Spinal cord (tissue), 10 donors: ENCODE results near the gene CHFR. TPM values are rescaled to one million over a fixed set of nuclear protein-coding genes. Genes with fewer than 3 reads are reported as not detected.
"Not testable (repeated sequence)": the region's sequence is repeated elsewhere in the genome, so short reads cannot be mapped to it uniquely, and the experiment has no call there.

ENCODE experiments used
- DNase-seq, 6 donors: peaks; one replicate each; pipeline versions ENCODE4 v3.0.0 to v3.0.0-alpha.2; 2013 to 2015; ENCODE audit warnings: low spot score in 6 of 6, low read depth in 4 of 6
- H3K27ac ChIP-seq: one replicate; pipeline ENCODE4 v1.5.1; 2013; ENCODE audit warnings: low read depth, low read length, control low read depth
- H3K27me3 ChIP-seq: one replicate; pipeline ENCODE4 v1.6.1; 2013; ENCODE audit warnings: low read length; ENCODE audit not compliant: control insufficient read depth, insufficient read depth
- H3K36me3 ChIP-seq: one replicate; pipeline ENCODE4 v1.6.1; 2013; ENCODE audit warnings: low read length; ENCODE audit not compliant: control insufficient read depth, insufficient read depth
- H3K4me1 ChIP-seq: one replicate; pipeline ENCODE4 v1.6.1; 2013; ENCODE audit warnings: low read length; ENCODE audit not compliant: control insufficient read depth, insufficient read depth
- H3K4me3 ChIP-seq: one replicate; pipeline ENCODE4 v1.5.1; 2013; ENCODE audit warnings: low read depth, low read length, control low read depth
- H3K9me3 ChIP-seq: one replicate; pipeline ENCODE4 v1.6.1; 2013; ENCODE audit warnings: low read length; ENCODE audit not compliant: control insufficient read depth, insufficient read depth
- WGBS: methylation state at CpG from one replicate; pipeline ENCODE4 v1.1.5; 2013; ENCODE audit warnings: missing lambda C conversion rate; ENCODE audit not compliant: insufficient coverage; 5-methylcytosine and 5-hydroxymethylcytosine counted together
- polyA plus RNA-seq, 2 donors: library from polyadenylated mRNA; unstranded; fragments of 120-200 nt; gene quantifications; one replicate each; pipeline ENCODE4 v1.2.1, GENCODE V29; 2013; ENCODE audit not compliant: insufficient read length in 2 of 2
- total RNA-seq, 2 donors: library from RNA; depleted of rRNA in 1 of 2; stranded (reverse); fragments of 120-200 nt in 1 of 2; fragments of >200 nt in 1 of 2; gene quantifications; one replicate each; pipeline versions ENCODE4 v1.2.3 to v1.2.4, GENCODE V29; 2013 to 2014
- donor health status: healthy.

The CHFR gene
- total and polyA plus RNA-seq, 4 donors = 20.9 to 58.6 (median 30.7) TPM

- no peak for DNase-seq
- no peaks in the 10 kb centered on the region for H3K27me3 ChIP-seq
- 78% methylated on average over 9 of the region's 9 CpGs for WGBS
- H3K36me3 ChIP-seq = peaks cover 11% of the 10 kb centered on the region
- no peak overlapping the region for H3K27ac ChIP-seq
- H3K9me3 ChIP-seq = peaks cover 54% of the 10 kb centered on the region
- no peak overlapping the region for H3K4me3 ChIP-seq
- no peaks in the 10 kb centered on the region for H3K4me1 ChIP-seq
Measured at GRCh38 chr12:132921685-132922084, 34.3 kb upstream of the CHFR start.

- Histone ChIP-seq H3K4me1 (no peaks in the 10 kb centered on the region), H3K36me3 (peaks cover 3% of the 10 kb centered on the region), H3K27me3 (no peaks in the 10 kb centered on the region), H3K27ac (no peak overlapping the region), H3K4me3 (no peak overlapping the region), H3K9me3 (peaks cover 31% of the 10 kb centered on the region)
- no peak for DNase-seq
- 96% methylated on average over 4 of the region's 6 CpGs for WGBS
Measured at GRCh38 chr12:132918680-132919079, 31.3 kb upstream of the CHFR start.

DNA sequence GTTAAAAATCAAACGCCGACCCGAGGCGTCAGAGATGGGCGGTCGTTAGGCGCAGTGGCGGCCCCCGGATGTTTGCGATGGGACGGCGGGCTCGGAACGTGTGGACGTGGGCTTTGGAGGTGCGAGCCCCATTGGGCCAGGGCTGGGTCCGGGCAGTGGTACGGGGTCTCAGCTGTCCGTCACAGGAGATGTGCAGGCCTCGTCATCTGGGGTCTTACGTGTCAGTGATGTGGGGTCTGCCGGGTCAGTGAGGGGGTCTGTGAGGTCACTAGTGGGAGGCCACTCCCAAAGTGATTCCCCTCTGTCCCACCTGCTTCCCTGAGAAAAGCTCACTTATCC is 21.6 kb upstream of the CHFR start:
- Histone ChIP-seq H3K27ac (peak overlapping the region; percentile 83), H3K9me3 (peaks cover 3% of the 10 kb centered on the region), H3K4me3 (peak overlapping the region; percentile 74), H3K27me3 (peaks cover 4% of the 10 kb centered on the region), H3K4me1 (peaks cover 26% of the 10 kb centered on the region), H3K36me3 (no peaks in the 10 kb centered on the region)
- 0% methylated on average over 20 of the region's 22 CpGs for WGBS
- DNase-seq = no peak

DNA sequence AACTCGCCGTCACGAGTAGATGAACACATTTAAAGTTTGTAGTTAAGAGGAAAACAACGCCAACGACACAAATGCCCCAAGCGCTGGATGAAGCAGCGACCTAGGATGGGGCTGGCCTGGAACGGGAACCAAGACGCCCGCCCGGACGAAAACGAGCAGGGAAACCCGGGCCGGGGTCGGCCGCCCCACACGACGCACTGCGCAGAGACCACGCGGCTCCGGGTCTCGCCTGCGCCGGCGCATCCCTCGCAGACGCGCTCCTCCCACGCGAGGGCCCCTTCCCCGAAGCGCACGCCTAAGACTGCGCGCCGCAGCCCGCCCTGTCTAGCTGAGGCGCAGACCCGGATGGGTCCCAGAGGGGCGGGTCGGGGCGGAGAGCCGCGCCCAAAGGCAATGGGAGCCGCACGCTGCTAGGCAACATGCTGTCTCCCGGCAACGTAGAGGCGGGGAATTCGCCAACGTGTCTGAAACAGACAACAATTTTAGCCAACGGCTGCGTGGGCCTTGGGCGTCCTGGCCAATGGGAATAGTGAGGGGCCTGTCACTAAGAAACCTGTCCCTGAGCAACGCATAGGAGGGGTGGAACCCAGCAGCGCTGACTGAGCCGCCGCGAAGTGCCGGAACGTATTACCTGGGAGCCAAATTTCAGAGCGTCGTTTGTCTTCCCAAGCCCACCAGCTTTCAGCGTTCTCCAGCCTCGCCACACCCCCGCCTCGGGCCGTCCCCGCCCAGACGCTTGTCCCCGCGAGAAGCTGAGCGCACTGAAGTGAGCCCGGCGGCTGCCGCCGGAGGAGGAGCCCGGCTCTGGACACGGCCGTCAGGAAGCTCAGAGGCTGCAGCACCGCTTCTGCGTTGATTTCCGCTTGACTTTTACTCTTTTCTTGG is 21.0 kb upstream of the CHFR start:
- under 1% methylated on average over 85 of the region's 85 CpGs for WGBS
- peaks cover 3% of the 10 kb centered on the region for H3K9me3 ChIP-seq
- DNase-seq = peak; percentile 92 to 99 (median 96)
- H3K4me3 ChIP-seq = peak overlapping the region; percentile 74
- peaks cover 26% of the 10 kb centered on the region for H3K4me1 ChIP-seq
- peak overlapping the region; percentile 83 for H3K27ac ChIP-seq
- peaks cover 4% of the 10 kb centered on the region for H3K27me3 ChIP-seq
- H3K36me3 ChIP-seq = no peaks in the 10 kb centered on the region

DNA sequence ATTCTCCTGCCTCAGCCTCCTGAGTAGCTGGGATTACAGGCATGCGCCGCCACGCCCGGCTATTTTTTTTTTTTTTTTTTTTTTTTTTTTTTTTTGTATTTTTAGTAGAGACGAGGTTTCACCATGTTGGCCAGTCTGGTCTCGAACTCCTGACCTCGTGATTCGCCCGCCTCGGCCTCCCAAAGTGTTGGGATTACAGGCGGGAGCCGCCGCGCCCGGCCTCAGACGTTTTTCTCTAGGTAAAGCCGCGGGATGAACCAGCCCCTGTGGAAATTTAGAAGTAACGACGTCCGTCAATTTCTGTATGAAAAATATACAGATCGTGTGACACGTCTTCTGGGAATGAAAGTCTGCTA is 20.4 kb upstream of the CHFR start:
- not testable (repeated sequence) for H3K9me3 ChIP-seq, H3K36me3 ChIP-seq, H3K27me3 ChIP-seq, DNase-seq
- H3K27ac ChIP-seq = peak overlapping the region; percentile 83
- peak overlapping the region; percentile 74 for H3K4me3 ChIP-seq
- WGBS = 4% methylated on average over 18 of the region's 23 CpGs
- H3K4me1 ChIP-seq = peaks cover 26% of the 10 kb centered on the region

GRCh38 chr12:132907216-132907615 is 19.8 kb upstream of the CHFR start:
- H3K27ac ChIP-seq = no peak overlapping the region
- H3K4me3 ChIP-seq = no peak overlapping the region
- no peaks in the 10 kb centered on the region for H3K36me3 ChIP-seq
- DNase-seq = peak in 1 of 6 donors; percentile 5
- peaks cover 2% of the 10 kb centered on the region for H3K9me3 ChIP-seq
- 34% methylated on average over 3 of the region's 16 CpGs for WGBS
- H3K4me1 ChIP-seq = peaks cover 26% of the 10 kb centered on the region
- H3K27me3 ChIP-seq = peaks cover 4% of the 10 kb centered on the region

- peaks cover 4% of the 10 kb centered on the region for H3K27me3 ChIP-seq
- no peaks in the 10 kb centered on the region for H3K9me3 ChIP-seq
- 10% methylated on average over 22 of the region's 30 CpGs for WGBS
- H3K36me3 ChIP-seq = no peaks in the 10 kb centered on the region
- DNase-seq = peak in 2 of 6 donors; percentile 45 to 68
- H3K4me1 ChIP-seq = peaks cover 26% of the 10 kb centered on the region
- no peak overlapping the region for H3K4me3 ChIP-seq
- H3K27ac ChIP-seq = no peak overlapping the region
Measured at GRCh38 chr12:132904718-132905328, 17.4 kb upstream of the CHFR start.

DNA sequence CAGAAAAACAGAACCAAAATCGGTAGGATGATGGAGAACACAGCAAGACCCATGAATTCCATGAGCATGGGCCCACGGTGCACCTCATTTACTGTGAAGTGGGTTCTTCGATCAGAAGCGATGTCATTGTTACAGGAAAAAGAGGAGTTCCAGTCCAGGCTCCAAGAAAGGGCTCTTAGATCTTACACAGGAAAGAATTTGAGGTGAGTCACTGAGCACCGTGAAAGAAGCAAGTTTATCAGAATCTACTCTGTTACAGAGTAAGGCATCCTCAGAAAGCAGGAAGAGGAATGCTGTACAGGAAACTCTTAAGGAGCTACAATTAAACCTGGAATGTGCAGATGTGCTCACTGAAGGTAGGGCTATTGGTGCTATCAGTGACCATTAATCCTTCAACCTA is 11.6 kb upstream of the CHFR start:
- H3K27me3 ChIP-seq = no peaks in the 10 kb centered on the region
- H3K4me1 ChIP-seq = no peaks in the 10 kb centered on the region
- H3K9me3 ChIP-seq = peaks cover 2% of the 10 kb centered on the region
- H3K27ac ChIP-seq = no peak overlapping the region
- no peaks in the 10 kb centered on the region for H3K36me3 ChIP-seq
- no peak overlapping the region for H3K4me3 ChIP-seq
- WGBS = 92% methylated on average over 5 of the region's 5 CpGs
- no peak for DNase-seq

- Histone ChIP-seq H3K27ac (no peak overlapping the region), H3K36me3 (peaks cover 8% of the 10 kb centered on the region), H3K27me3 (no peaks in the 10 kb centered on the region), H3K9me3 (no peaks in the 10 kb centered on the region), H3K4me1 (peaks cover 3% of the 10 kb centered on the region), H3K4me3 (no peak overlapping the region)
- no peak for DNase-seq
- WGBS = 25% methylated on average over 6 of the region's 6 CpGs
Measured at GRCh38 chr12:132888852-132889251, 1.4 kb upstream of the CHFR start.
